ENCODE measurements around the gene CD74. TPM values are rescaled to one million over a fixed set of nuclear protein-coding genes. Genes with fewer than 3 reads are reported as not detected.

Gene CD74
- total and polyA plus RNA-seq, 2 of the 8 experiments (the other 6 are each of a cell fraction or from before 2014, with no cell fraction given) = 45.9 to 61.0 TPM

GRCh38 chr5:150448952-150449516 lies 36.3 kb upstream of the CD74 start:
- H3K79me1 ChIP-seq (ENCODE audit: low read depth, low read length) = peaks cover 4% of the 10 kb centered on the region
- TF ChIP-seq YY1 (IDR thresholded peaks at IDR 0.05; ENCODE audit: low read depth, low read length) (no peak), TEAD4 (IDR thresholded peaks at IDR 0.05; ENCODE audit: low read depth, low read length) (no peak), SP4 (IDR thresholded peaks at IDR 0.05; ENCODE audit: low read length) (no peak), SP1 (IDR thresholded peaks at IDR 0.05; ENCODE audit: low read depth, low read length) (no peak), KDM5A (IDR thresholded peaks at IDR 0.05; ENCODE audit: low read length) (no peak), GTF2F1 (IDR thresholded peaks at IDR 0.05; ENCODE audit: borderline replicate concordance, low read depth, low read length) (no peak), SUZ12 (IDR thresholded peaks at IDR 0.05; ENCODE audit: low read length) (no peak), TCF12 (IDR thresholded peaks at IDR 0.05; ENCODE audit: low read depth, low read length) (no peak), NANOG (IDR thresholded peaks at IDR 0.05; ENCODE audit: insufficient read depth, low read depth, low read length, poor library complexity, severe bottlenecking) (no peak), TBP (IDR thresholded peaks at IDR 0.05; ENCODE audit: low read depth, low read length) (no peak), CEBPB (IDR thresholded peaks at IDR 0.05; ENCODE audit: low read depth, low read length) (no peak), SP2 (IDR thresholded peaks at IDR 0.05; ENCODE audit: low read length) (no peak), SAP30 (IDR thresholded peaks at IDR 0.05; ENCODE audit: insufficient read depth, insufficient replicate concordance, low read length) (peak; percentile 13), TAF1 (IDR thresholded peaks at IDR 0.05; ENCODE audit: low read depth, low read length) (no peak)

More at GRCh38 chr5:150448952-150449516, 36.3 kb upstream of the CD74 start:
- H3K79me2 ChIP-seq (ENCODE audit: control insufficient read depth in 1 of 2, insufficient read depth in 2 of 2, low read length in 2 of 2) = peaks cover 14 to 35% of the 10 kb centered on the region in 2 experiments
- peak overlapping the region; percentile 100 for H2BK5ac ChIP-seq (ENCODE audit: low read depth, low read length)
- H2AK5ac ChIP-seq (ENCODE audit: low read depth, low read length) = peak overlapping the region; percentile 99
- H4K5ac ChIP-seq (ENCODE audit: insufficient read length, low read depth, low read length) = peak overlapping the region; percentile 85
- no peak overlapping the region for H2BK20ac ChIP-seq (ENCODE audit: low read length)
- no peak overlapping the region for H2BK15ac ChIP-seq (ENCODE audit: low read length)
- no peak overlapping the region for H2AFZ ChIP-seq (ENCODE audit: low read length)
- peaks cover 36 to 49% (median 43%) of the 10 kb centered on the region in 4 experiments for H3K36me3 ChIP-seq (ENCODE audit: control insufficient read depth in 2 of 4, insufficient read depth in 4 of 4, low read length in 3 of 4)
- DNase-seq (ENCODE audit: low read depth in 1 of 2, low spot score in 2 of 2) = no peak
- H3K27ac ChIP-seq (ENCODE audit: low read depth, low read length) = peak overlapping the region; percentile 99
- H3K4me1 ChIP-seq (replicated peaks in 1 of 4; ENCODE audit: control insufficient read depth in 3 of 4, insufficient read depth in 4 of 4, low read length in 3 of 4) = peaks cover 0 to 12% (median 7%) of the 10 kb centered on the region in 4 experiments; a peak in 5 of 7 replicates
- no peak overlapping the region for H2BK120ac ChIP-seq (replicated peaks; ENCODE audit: low read depth, low read length)
- ChIA-PET POLR2A (ENCODE audit: partially characterized antibody) (interaction anchor here (0.6 to 5.0 kb wide), 55 partner anchors 8 to 332 kb away, joined by 3 to 70 read pairs (median 4); partner anchors contain the start of genes CD74, DCTN4, MYOZ3 and RBM22), CTCF (ENCODE audit: partially characterized antibody) (interaction anchor here (0.6 to 4.2 kb wide), 25 partner anchors 8 to 545 kb away, joined by 3 to 24 read pairs (median 4); partner anchors contain the start of genes RBM22 and TCOF1)
- peaks cover 19 to 28% of the 10 kb centered on the region in 2 experiments for H4K20me1 ChIP-seq (replicated peaks in 1 of 2; ENCODE audit: control insufficient read depth in 1 of 2, insufficient read depth in 2 of 2, low read length in 2 of 2)
- H3K23me2 ChIP-seq (ENCODE audit: low read depth, low read length) = peaks cover 12% of the 10 kb centered on the region
- H3K18ac ChIP-seq (ENCODE audit: extremely low read depth, low read length) = peak overlapping the region; percentile 88
- peak overlapping the region; percentile 55 for H3K56ac ChIP-seq (replicated peaks; ENCODE audit: insufficient read length, low read depth, low read length)
- H3K23ac ChIP-seq (ENCODE audit: insufficient read length) = no peak overlapping the region
- H3K4me2 ChIP-seq (ENCODE audit: insufficient read depth in 1 of 2, low read depth in 2 of 2, low read length in 2 of 2) = peak overlapping the region; percentile 90 to 99
- peak overlapping the region; percentile 96 to 98 (median 98) for H3K9ac ChIP-seq (replicated peaks in 1 of 4; ENCODE audit: extremely low read depth in 1 of 4, low read depth in 3 of 4, low read length in 3 of 4)
- 1% methylated on average over 31 of the region's 31 CpGs; no CpG with 5 or more reads in 1 of the 2 experiments for WGBS, 2 experiments (ENCODE audit: extremely low coverage in 1 of 2, insufficient coverage in 1 of 2, insufficient read length in 1 of 2, insufficient replicate concordance in 2 of 2, low coverage in 1 of 2, low lambda C conversion rate in 2 of 2, missing lambda C conversion rate in 1 of 2)
- no peak overlapping the region for H2BK12ac ChIP-seq (ENCODE audit: low read depth, low read length)
- peak overlapping the region; percentile 100 for H4K8ac ChIP-seq (ENCODE audit: extremely low read depth, insufficient read depth, low read length)
- peak overlapping the region; percentile 97 to 100 (median 98) for H3K4me3 ChIP-seq (ENCODE audit: extremely low read depth in 1 of 4, insufficient read depth in 2 of 4, low read depth in 3 of 4, low read length in 4 of 4)
- peak overlapping the region; percentile 93 for H4K91ac ChIP-seq (replicated peaks; ENCODE audit: insufficient read length, low read length)
- H3K9me3 ChIP-seq (ENCODE audit: insufficient read depth in 2 of 2, low read depth in 1 of 2, low read length in 1 of 2) = no peaks in the 10 kb centered on the region
- peak overlapping the region; percentile 89 for H3K4ac ChIP-seq (replicated peaks; ENCODE audit: insufficient read length, low read depth, low read length)
- H3K14ac ChIP-seq (ENCODE audit: insufficient read length) = peak overlapping the region; percentile 6
- H3K27me3 ChIP-seq (replicated peaks in 1 of 4; ENCODE audit: control insufficient read depth in 3 of 4, extremely low read depth in 1 of 4, insufficient read depth in 3 of 4, low read length in 3 of 4) = no peaks in the 10 kb centered on the region
- no peak for FAIRE-seq
